NCI-H226 (cell line): Measurements from ENCODE around the gene SFRP4.

Experiments used
- DNase-seq: peaks from one replicate; pipeline ENCODE4 v3.0.0-alpha.2; 2015

The SFRP4 gene

GRCh38 chr7:37924491-37925041 lies 7.9 kb upstream of the SFRP4 start:
- DNase-seq, result no peak

- no peak for DNase-seq
These were observed 7.4 kb upstream of the SFRP4 start for GRCh38 chr7:37923996-37924395.

GRCh38 chr7:37921876-37922275 lies 5.3 kb upstream of the SFRP4 start:
- no peak for DNase-seq

DNA sequence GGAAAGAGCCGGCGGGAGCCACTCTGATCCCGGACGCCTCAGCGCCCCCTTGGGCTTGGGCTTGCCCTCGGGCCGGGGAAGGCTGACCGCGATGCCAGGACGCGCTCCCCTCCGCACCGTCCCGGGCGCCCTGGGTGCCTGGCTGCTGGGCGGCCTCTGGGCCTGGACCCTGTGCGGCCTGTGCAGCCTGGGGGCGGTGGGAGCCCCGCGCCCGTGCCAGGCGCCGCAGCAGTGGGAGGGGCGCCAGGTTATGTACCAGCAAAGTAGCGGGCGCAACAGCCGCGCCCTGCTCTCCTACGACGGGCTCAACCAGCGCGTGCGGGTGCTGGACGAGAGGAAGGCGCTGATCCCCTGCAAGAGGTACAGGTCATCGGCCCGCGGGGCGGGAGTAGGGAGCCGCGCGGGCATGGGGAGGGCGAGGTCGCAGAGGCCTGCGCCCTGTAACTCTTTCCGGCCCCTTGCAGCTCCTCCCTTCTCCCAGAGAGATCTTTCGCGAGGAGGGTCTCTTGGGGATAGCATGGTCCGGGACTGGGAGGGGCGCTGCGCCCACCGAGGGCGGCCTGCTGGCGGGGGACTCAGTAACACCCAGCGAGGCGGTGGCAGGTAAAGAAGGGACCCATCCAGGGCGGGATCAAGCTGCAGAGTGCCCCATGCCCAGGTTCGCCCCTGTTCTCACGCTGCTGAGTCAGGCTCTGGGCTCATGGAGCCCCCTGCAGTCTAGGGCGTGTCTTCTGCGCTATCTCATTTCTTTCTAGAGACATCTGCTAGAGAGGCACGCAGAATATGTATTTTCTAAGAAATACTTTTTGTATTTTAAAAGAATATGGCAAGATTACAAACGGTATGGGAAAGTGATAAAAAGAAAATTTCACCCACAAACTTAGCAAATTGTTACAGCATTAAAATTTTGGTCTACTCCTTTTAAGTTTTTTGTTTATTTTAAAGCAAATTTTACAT lies 4.5 kb upstream of the SFRP4 start:
- peak; percentile 45 for DNase-seq

- peak; percentile 28 for DNase-seq
These were observed 3.8 kb upstream of the SFRP4 start, which contains the start of gene EPDR1 for GRCh38 chr7:37920305-37920848. EPDR1 (plus strand) TSS chr7:37920640; CDS start chr7:37920940, 300 bp downstream.

DNA sequence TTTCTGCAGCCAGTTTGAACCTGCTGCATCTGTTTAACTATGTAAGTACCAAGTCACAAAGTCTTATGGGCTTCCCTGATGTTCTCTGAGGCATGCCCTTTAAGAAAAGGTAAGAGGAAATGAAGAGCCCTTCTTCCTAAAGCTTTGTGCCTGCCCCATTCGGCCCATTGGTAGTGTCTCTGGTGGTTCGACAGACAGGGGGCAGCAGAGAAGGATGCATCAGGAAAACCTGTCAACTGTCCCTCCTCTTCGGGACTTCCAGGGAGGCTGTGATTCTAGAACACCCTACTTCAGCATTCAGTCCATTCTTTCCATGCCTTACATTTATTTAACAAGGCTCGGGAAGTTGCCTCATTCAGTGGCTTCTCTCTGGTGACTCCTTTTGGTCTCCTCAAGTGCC lies 1.9 kb upstream of the SFRP4 start:
- DNase-seq, result no peak

DNA sequence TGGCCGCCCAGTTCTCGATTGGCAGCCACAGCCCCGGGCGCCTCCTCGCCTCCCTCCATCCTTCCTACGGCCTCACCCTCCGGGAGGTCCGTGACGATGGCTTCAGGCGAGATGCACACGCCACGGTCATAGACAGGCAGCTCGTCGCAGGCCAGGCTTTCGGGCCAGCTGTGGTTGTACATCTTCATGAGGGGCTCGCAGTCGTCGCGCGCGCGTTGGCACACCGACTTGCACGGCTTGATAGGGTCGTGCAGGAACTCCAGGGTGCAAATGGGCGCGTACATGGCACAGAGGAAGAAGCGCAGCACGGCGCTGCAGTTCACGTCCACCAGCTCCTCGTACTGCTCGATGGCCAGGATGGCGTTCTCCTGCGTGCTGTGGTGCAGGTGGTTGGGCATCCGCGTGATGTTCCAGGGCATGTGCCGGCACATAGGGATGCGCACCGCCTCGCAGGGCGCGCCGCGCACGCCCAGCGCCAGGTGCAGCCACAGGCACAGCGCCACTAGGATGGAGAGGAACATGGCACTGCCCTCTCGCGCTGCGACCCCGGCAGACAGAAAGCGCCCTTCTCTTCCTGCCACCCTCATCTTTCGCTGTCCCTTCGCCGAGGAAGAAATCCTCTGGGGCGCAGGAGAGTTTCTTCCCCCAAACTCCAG lies 472 bp downstream of the SFRP4 start:
- no peak for DNase-seq

DNA sequence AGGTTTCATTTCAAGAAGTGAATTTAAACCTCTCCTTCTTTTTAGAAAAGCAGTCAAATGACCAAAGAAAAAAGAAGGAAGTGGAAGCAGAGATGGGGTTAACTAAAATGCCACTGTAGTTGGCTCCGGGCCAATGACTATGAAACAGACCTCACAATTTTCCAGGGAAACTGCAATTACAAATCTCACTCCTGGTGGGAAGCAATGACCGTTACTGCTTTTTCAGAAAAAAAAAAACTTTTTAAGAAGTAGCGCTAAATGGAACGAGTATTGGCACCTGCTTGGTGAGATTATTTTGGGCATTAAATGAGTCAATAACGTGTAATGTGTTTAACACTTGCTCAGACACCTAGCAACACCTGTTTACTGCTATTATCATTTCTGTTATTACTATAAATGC lies 1.2 kb downstream of the SFRP4 start:
- no peak for DNase-seq

GRCh38 chr7:37912756-37913155 lies 3.9 kb downstream of the SFRP4 start:
- no peak for DNase-seq

DNA sequence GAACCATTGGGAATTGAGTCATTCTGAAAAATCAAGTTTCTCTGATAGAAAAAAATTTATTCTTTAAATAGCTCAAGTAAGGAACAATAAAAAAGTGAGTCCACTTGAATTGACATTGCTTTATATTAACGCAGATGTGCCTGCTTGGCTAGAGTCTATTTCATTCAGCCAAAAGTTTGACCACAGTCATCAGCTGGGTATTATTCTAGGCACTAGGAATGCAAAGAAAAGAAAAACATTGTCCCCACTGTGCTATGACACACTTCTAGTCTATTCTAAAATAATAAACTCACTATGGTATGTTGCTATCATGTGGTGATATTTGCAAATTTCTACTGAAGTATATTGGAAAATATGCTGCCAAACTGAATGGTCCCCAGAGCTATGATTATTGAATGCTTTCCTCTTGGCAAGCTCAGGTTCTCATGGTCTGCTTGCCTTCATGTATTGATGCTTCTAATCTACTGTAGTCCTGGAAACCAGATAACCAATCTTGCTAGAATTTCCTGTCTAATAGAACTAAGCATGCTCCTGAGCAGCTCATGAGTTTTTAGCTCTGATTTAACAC lies 8.3 kb downstream of the SFRP4 start:
- DNase-seq, result peak; percentile 43

DNA sequence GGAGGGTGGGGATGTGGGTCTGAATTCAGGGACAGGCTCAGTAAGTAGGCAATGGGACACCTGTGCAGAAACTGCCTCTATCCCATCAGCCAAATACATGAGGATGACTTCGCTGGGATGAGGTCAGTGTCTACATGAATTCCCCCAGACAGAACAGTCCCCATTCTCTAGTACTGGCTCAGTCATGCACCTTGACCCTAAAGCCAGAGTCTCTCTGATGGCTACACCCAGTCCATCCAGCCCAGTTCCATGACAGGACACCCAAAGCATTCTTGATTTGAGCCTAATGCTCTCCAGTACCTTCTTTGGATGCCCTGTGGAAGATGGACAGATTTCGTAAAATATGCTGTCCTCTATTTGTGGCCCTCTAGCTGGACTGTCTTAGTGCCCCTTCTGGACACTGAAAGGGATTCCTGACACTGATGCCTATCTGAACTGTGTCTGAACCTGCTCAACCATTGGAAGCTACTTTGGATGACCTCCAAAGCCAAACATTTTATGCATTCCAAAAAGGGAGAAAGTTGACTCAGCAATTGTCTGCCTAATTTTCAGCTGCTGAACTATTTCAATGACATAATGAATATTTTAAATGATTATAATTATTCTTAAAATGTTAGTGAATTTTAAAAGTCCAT lies 14.6 kb downstream of the SFRP4 start:
- DNase-seq, result peak; percentile 68

DNA sequence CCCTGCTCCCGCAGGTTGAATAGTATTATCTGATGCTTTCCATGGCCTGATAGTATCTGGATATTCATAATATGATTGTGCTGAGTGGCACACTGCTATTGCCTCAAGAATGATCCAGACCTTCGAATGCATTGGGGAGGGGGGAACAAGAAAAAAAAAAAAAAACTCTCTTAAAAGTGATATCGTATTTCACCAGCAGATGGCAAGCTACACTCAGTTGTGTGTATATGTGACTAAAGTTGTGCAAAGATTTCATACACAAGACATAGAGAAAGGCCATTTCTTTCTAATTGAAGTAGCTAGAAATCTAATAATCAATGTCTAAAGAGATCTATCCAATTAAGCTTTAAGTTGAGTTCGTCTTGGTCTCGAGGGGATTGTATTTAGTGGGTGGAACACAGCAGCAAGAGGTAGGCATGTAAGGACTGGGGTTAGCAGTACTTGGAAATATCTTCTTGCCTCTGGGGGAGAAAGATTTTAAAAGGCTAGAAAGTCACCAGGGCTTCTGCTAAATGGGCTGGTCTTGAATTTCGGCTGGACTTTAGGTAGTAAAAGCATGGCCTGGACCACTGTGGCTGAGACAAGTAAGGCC lies 15.3 kb downstream of the SFRP4 start:
- DNase-seq, result no peak

DNA sequence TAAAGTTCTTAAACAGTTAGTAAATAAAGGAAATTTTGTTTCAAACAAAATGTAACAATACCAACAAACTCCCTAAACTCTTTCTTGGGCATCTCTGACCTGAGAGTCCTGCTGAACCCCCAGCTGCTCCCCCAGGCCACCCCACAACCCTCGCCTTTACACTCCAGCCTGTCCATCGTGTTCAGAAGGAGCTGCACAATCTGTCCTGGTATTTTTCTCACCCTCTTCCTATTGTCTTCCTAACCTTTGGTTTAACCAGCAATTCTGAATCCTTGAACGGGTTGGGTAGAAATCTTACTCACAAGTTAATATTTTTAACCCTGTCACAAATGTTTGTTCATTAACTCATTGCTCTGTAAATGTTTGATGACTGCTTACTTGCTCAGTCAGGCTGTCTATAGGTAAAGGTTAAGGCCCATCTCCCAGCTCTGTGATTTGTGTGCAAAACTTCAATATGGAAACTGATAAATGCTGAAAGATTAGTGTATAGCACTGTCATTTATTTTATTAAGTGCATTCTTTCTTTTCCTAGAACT lies 16.8 kb downstream of the SFRP4 start:
- no peak for DNase-seq

- DNase-seq, result no peak
These were observed 21.9 kb downstream of the SFRP4 start for GRCh38 chr7:37894671-37895070.

DNA sequence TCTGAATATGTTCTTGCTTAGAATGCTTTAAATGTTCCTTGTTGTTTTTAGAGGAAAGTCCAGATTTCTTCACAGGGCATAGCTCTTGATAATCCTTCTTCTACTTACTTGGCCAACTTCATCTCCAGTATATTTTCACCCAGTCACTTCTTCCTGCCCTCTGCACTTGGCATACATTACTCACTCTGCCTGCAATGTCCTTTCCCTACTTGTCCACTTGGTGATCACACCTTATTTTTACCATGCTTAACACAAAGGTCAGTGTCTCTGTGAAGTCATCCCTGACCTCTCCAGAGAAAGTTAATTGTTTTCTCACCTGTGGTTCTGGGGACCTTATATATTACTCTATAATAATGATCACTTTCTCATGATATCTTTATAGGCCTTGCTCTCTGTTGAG lies 23.3 kb downstream of the SFRP4 start:
- DNase-seq, result no peak

- no peak for DNase-seq
These were observed 34.5 kb downstream of the SFRP4 start for GRCh38 chr7:37882086-37882485.
